GM18861 (cell line): ENCODE results near the gene MRFAP1.

ENCODE experiments used
- ATAC-seq: cut with Tn5 transposase; IDR thresholded peaks from one replicate; pipeline ENCODE4 v1.9.1; 2021; ENCODE audit not compliant: unreplicated experiment

Gene MRFAP1

GRCh38 chr4:6640292-6641163, at the start of gene MRFAP1:
MRFAP1 (plus strand) TSS chr4:6640685; CDS start chr4:6640863, 178 bp downstream.
- peak; percentile 79 for ATAC-seq

- no peak for ATAC-seq
Measured at GRCh38 chr4:6591313-6591712, 49.2 kb upstream of the MRFAP1 start.

- no peak for ATAC-seq
Measured at GRCh38 chr4:6591781-6592180, 48.7 kb upstream of the MRFAP1 start.

GRCh38 chr4:6592804-6593563, 47.5 kb upstream of the MRFAP1 start:
- no peak for ATAC-seq

GRCh38 chr4:6594341-6594740, 46.1 kb upstream of the MRFAP1 start:
- ATAC-seq = no peak

GRCh38 chr4:6594826-6595355, 45.6 kb upstream of the MRFAP1 start:
- ATAC-seq = no peak

- no peak for ATAC-seq
Measured at GRCh38 chr4:6595897-6596537, 44.5 kb upstream of the MRFAP1 start.

- no peak for ATAC-seq
Measured at GRCh38 chr4:6596948-6597347, 43.5 kb upstream of the MRFAP1 start.

- ATAC-seq = no peak
Measured at GRCh38 chr4:6598127-6598526, 42.4 kb upstream of the MRFAP1 start.

- no peak for ATAC-seq
Measured at GRCh38 chr4:6598641-6599040, 41.8 kb upstream of the MRFAP1 start.

- no peak for ATAC-seq
Measured at GRCh38 chr4:6601661-6602250, 38.7 kb upstream of the MRFAP1 start.

- ATAC-seq = no peak
Measured at GRCh38 chr4:6602289-6602688, 38.2 kb upstream of the MRFAP1 start.

GRCh38 chr4:6603128-6603527, 37.4 kb upstream of the MRFAP1 start:
- ATAC-seq = no peak

GRCh38 chr4:6605114-6605513, 35.4 kb upstream of the MRFAP1 start:
- no peak for ATAC-seq

- no peak for ATAC-seq
Measured at GRCh38 chr4:6605605-6606004, 34.9 kb upstream of the MRFAP1 start.

- ATAC-seq = no peak
Measured at GRCh38 chr4:6606465-6607235, 33.8 kb upstream of the MRFAP1 start.

- ATAC-seq = no peak
Measured at GRCh38 chr4:6607368-6608055, 33.0 kb upstream of the MRFAP1 start.

GRCh38 chr4:6608758-6609414, 31.6 kb upstream of the MRFAP1 start:
- ATAC-seq = no peak

GRCh38 chr4:6609415-6610079, 30.9 kb upstream of the MRFAP1 start:
- ATAC-seq = no peak
